GF-D8 (cell line): ENCODE results near the gene OR4N5.
A peak's percentile ranks its signal among the peaks of the same experiment; 100 is the strongest.
"Not testable (repeated sequence)": the region's sequence is repeated elsewhere in the genome, so short reads cannot be mapped to it uniquely, and the experiment has no call there.

Experiments
- DNase-seq: peaks from one replicate; lab custom pipeline; 2025; lab: John Stamatoyannopoulos, UW

Gene OR4N5

GRCh38 chr14:20138520-20138919 lies at the start of gene OR4N5:
OR4N5 (plus strand) TSS chr14:20138820; CDS start chr14:20143736, 4,916 bp downstream.
- DNase-seq = no peak

GRCh38 chr14:20092050-20092449 lies 46.6 kb upstream of the OR4N5 start:
- no peak for DNase-seq

GRCh38 chr14:20093442-20093841 lies 45.2 kb upstream of the OR4N5 start:
- peak; percentile 66 for DNase-seq

GRCh38 chr14:20098926-20099770 lies 39.5 kb upstream of the OR4N5 start:
- DNase-seq = not testable (repeated sequence)

- DNase-seq = no peak
Measured at GRCh38 chr14:20110438-20110837, 28.2 kb upstream of the OR4N5 start, which contains the start of gene OR4K17. OR4K17 (plus strand) TSS chr14:20110739; CDS start chr14:20117500, 6,761 bp downstream.

GRCh38 chr14:20112321-20112720 lies 26.3 kb upstream of the OR4N5 start:
- DNase-seq = no peak

- DNase-seq = no peak
Measured at GRCh38 chr14:20116748-20117147, 21.9 kb upstream of the OR4N5 start.

- DNase-seq = no peak
Measured at GRCh38 chr14:20118795-20119194, 19.8 kb upstream of the OR4N5 start.

- no peak for DNase-seq
Measured at GRCh38 chr14:20143911-20144310, 5.3 kb downstream of the OR4N5 start.

GRCh38 chr14:20144820-20145219 lies 6.2 kb downstream of the OR4N5 start:
- no peak for DNase-seq

GRCh38 chr14:20164462-20164861 lies 25.8 kb downstream of the OR4N5 start:
- DNase-seq = no peak

- DNase-seq = no peak
Measured at GRCh38 chr14:20167091-20167490, 28.5 kb downstream of the OR4N5 start.

- DNase-seq = not testable (repeated sequence)
Measured at GRCh38 chr14:20169852-20170251, 31.2 kb downstream of the OR4N5 start.

- not testable (repeated sequence) for DNase-seq
Measured at GRCh38 chr14:20174205-20174604, 35.6 kb downstream of the OR4N5 start.

GRCh38 chr14:20176330-20176729 lies 37.7 kb downstream of the OR4N5 start:
- DNase-seq = no peak

- no peak for DNase-seq
Measured at GRCh38 chr14:20177433-20177974, 38.9 kb downstream of the OR4N5 start.

- DNase-seq = peak; percentile 27
Measured at GRCh38 chr14:20179218-20179617, 40.6 kb downstream of the OR4N5 start.

GRCh38 chr14:20179880-20180279 lies 41.3 kb downstream of the OR4N5 start:
- DNase-seq = no peak

GRCh38 chr14:20180486-20180885 lies 41.9 kb downstream of the OR4N5 start:
- DNase-seq = peak; percentile 56

- no peak for DNase-seq
Measured at GRCh38 chr14:20184181-20184580, 45.6 kb downstream of the OR4N5 start.

- no peak for DNase-seq
Measured at GRCh38 chr14:20190596-20190995, 52.0 kb downstream of the OR4N5 start, which contains the start of gene OR11G2. OR11G2 (plus strand) TSS chr14:20190896; CDS start chr14:20197438, 6,542 bp downstream.

- no peak for DNase-seq
Measured at GRCh38 chr14:20191396-20191795, 52.8 kb downstream of the OR4N5 start.

GRCh38 chr14:20194101-20194500 lies 55.5 kb downstream of the OR4N5 start:
- no peak for DNase-seq
